ENCODE results near the gene ATP11A.
"Not testable (repeated sequence)": the region's sequence is repeated elsewhere in the genome, so short reads cannot be mapped to it uniquely, and the experiment has no call there.

Gene ATP11A

DNA sequence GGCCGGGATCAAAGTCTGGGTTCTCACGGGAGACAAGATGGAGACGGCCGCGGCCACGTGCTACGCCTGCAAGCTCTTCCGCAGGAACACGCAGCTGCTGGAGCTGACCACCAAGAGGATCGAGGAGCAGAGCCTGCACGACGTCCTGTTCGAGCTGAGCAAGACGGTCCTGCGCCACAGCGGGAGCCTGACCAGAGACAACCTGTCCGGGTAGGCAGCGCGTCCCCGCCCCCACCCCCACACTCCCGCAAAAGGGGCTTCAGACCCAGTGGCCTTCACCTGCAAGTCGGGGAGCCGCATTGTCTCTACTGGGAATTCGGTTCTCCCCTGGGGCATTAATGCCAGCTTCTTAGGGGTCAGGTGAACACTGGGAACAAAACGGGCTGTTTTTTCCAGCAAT, 164.5 kb downstream of the ATP11A start:
- TF ChIP-seq CTCF (conservative IDR thresholded peaks at IDR 0.05; ENCODE audit: low read depth, low read length): no peak
- DNase-seq (ENCODE audit: low read depth): no peak
- no peak overlapping the region for H3K4me3 ChIP-seq (ENCODE audit: low read length)

GRCh38 chr13:112855859-112856258, 166.0 kb downstream of the ATP11A start:
- H3K4me3 ChIP-seq (ENCODE audit: low read length): no peak overlapping the region
- TF ChIP-seq CTCF (conservative IDR thresholded peaks at IDR 0.05; ENCODE audit: low read depth, low read length): no peak
- DNase-seq (ENCODE audit: low read depth): no peak

DNA sequence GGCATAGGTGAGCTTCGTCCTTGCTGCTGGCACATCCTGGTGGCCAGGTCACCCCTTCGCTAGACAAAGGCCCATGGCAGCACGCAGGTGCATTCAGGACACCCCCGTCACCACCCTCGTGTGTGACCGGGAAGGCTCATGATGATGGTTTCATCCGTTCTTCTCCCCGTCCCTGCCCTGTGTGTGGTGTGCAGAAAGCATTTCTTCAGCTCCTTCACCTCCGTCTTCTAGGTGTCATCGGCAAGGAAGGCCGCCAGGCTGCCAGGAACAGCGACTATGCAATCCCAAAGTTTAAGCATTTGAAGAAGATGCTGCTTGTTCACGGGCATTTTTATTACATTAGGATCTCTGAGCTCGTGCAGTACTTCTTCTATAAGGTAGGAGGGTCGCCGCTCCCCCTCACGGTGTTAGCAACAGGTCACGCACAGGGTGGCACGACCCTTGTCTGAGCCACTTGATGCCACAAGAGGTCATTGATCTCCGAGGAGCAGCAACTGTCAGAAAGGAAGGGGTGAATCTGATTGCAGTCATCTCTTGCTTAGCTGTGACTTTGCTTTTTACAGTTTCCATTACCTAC, 168.2 kb downstream of the ATP11A start:
- no peak for TF ChIP-seq CTCF (conservative IDR thresholded peaks at IDR 0.05; ENCODE audit: low read depth, low read length)
- no peak for DNase-seq (ENCODE audit: low read depth)
- no peak overlapping the region for H3K4me3 ChIP-seq (ENCODE audit: low read length)

GRCh38 chr13:112859128-112859816, 169.4 kb downstream of the ATP11A start:
- no peak for DNase-seq (ENCODE audit: low read depth)
- no peak for TF ChIP-seq CTCF (conservative IDR thresholded peaks at IDR 0.05; ENCODE audit: low read depth, low read length)
- H3K4me3 ChIP-seq (ENCODE audit: low read length): no peak overlapping the region

DNA sequence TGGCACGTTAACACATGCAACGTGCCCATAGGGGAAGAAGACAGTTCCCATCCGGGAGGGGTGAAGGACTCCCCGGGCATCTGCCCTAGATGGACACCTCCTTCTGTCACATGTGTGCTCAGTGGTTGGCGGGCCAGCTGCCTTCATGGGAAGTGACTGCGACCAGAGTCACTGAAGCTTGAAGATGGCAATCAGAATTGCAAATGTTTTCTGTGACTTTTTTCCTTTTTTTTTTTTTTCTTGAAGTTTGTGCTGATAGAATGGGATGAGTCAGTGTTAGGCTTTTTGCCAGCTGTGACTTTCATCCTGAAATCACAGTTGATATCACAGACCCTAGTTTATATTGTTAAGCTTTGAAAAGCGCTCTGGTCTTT, 170.0 kb downstream of the ATP11A start:
- no peak for TF ChIP-seq CTCF (conservative IDR thresholded peaks at IDR 0.05; ENCODE audit: low read depth, low read length)
- DNase-seq (ENCODE audit: low read depth): peak; percentile 9

DNA sequence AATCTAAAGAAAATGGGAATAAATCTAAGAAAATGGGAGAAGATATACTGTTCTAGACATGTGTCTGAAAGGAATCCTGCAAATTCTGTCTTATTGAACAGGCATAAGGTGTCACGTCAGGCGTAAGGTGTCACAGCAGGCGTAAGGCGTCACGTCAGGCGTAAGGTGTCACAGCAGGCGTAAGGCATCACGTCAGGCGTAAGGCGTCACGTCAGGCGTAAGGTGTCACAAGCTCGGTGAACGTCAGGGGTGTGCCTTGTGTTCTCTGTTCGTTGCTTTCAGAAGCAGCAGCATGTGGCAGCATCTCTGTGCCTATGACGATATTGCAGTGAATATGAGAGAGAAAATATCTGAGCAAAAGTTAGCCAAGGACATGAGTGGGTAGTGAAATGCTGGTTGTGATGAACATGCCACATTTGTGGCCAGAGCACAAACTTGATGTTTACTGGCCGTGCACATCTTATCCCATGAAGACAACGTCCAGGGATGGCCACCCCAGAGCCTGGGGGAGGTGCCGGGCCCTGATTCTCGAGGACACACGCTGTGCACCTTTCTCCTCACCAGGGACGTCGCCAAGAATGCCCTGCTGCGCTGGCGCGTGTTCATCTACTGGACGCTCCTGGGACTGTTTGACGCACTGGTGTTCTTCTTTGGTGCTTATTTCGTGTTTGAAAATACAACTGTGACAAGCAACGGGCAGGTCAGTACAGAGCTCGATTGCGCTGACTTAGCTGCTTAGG, 172.2 kb downstream of the ATP11A start:
- H3K4me3 ChIP-seq (ENCODE audit: low read length): no peak overlapping the region
- no peak for TF ChIP-seq CTCF (conservative IDR thresholded peaks at IDR 0.05; ENCODE audit: low read depth, low read length)
- DNase-seq (ENCODE audit: low read depth): no peak

More for the DNA sequence above, 170.0 kb downstream of the ATP11A start:
- no peak overlapping the region for H3K4me3 ChIP-seq (ENCODE audit: low read length)

DNA sequence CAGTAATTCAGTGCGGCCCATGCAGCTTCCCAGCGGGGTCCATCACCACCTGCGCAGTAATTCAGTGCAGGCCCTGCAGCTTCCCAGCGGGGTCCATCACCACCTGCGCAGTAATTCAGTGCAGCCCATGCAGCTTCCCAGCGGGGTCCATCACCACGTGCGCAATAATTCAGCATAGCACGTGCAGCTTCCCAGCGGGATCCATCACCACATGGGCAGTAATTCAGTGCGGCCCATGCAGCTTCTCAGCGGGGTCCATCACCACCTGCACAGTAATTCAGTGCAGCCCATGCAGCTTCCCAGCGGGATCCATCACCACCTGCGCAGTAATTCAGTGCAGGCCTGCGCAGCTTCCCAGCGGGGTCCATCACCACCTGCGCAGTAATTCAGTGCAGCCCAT, 173.5 kb downstream of the ATP11A start:
- DNase-seq (ENCODE audit: low read depth); H3K4me3 ChIP-seq (ENCODE audit: low read length): not testable (repeated sequence)

DNA sequence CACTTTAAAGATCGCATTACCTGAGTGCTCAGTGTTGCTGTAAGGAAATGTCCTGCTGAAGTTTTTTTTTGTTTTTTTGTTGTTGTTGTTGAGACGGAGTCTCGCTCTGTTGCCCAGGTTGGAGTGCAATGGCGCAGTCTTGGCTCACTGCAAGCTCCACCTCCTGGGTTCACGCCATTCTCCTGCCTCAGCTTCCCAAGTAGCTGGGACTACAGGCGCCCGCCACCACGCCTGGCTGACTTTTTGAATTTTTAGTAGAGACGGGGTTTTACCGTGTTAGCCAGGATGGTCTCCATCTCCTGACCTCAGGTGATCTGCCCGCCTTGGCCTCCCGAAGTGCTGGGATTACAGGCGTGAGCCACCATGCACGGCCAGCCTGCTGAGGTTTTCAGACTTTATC, 175.6 kb downstream of the ATP11A start:
- H3K4me3 ChIP-seq (ENCODE audit: low read length); DNase-seq (ENCODE audit: low read depth): not testable (repeated sequence)

Measured in retinal pigment epithelial cell (primary cell).